Liver (tissue), 3 donors: ENCODE measurements around the gene XDH.

Experiments
- HNF4G ChIP-seq: IDR thresholded peaks from 2 replicates; pipeline ENCODE4 v1.6.1; 2016; ENCODE audit warnings: antibody characterized with exemption
- JUND ChIP-seq, 2 donors: IDR thresholded peaks; 2 replicates each; pipeline ENCODE4 v1.6.1; 2016; ENCODE audit warnings: antibody characterized with exemption in 2 of 2
- MAX ChIP-seq: IDR thresholded peaks from 2 replicates; pipeline ENCODE4 v1.6.1; 2016; ENCODE audit warnings: antibody characterized with exemption
- RAD21 ChIP-seq, 2 donors: IDR thresholded peaks; 2 replicates each; pipeline ENCODE4 v1.6.1; 2016; ENCODE audit warnings: antibody characterized with exemption in 2 of 2, mild to moderate bottlenecking in 2 of 2
- SP1 ChIP-seq: IDR thresholded peaks from 2 replicates; pipeline ENCODE4 v1.6.1; 2018; ENCODE audit warnings: antibody characterized with exemption, mild to moderate bottlenecking
- TAF1 ChIP-seq: conservative IDR thresholded peaks from 2 replicates; pipeline ENCODE4 v1.6.1; 2016; ENCODE audit warnings: antibody characterized with exemption, mild to moderate bottlenecking
- YY1 ChIP-seq: IDR thresholded peaks from 2 replicates; pipeline ENCODE4 v1.6.1; 2016; ENCODE audit warnings: antibody characterized with exemption, mild to moderate bottlenecking
- TF ChIP-seq, protein P1 (sequence below): IDR thresholded peaks from 2 replicates; pipeline ENCODE4 v1.6.1; 2016; ENCODE audit warnings: antibody characterized with exemption, mild to moderate bottlenecking
- TF ChIP-seq, protein P2 (sequence below): fragments of 150-350 bp; IDR thresholded peaks from 2 replicates; pipeline ENCODE4 v1.5.1; 2017; ENCODE audit warnings: improper control_type of control experiment, low read depth, low read length; ENCODE audit not compliant: missing input control
- TF ChIP-seq, protein P3 (sequence below): IDR thresholded peaks from 2 replicates; pipeline ENCODE4 v1.6.1; 2016; ENCODE audit warnings: antibody characterized with exemption
- donor health status: healthy.
- donor health status: healthy.

DNA sequence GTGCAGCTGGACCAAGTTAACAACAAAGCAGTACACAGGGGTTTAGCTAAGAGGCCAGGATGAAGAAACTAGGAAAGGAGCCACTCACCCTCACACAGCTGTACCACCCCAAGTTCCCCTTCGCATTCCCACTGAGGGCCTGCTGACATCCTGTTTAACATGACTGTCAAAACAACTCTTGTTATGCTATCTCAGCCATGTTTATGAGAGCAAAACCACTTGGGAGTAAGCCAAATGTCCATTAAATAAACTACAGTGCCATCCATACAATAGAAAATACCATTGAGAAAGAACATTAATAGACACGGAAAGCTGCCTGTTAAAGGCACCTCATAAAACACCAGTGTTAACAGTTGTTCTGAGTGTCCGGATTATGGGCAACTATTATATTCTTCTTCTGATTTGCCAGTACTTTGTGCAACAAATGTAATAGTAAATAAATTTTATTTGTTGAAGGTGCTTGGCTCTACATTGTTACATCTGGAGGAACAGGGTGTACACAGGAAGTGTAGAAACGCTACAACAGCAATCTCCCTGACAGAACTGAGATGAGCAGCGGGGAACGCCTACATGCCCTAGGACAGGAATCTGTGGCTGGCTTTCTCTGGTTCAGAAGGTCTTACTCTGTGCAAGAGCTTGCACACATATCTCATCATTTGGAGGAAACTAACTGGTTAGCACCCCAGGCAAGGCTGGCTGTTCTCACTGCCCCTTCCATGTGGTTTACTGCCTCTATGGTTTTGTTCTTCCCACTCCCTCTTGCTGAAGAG lies 95.0 kb downstream of the XDH start:
- TF ChIP-seq, protein P1, sequence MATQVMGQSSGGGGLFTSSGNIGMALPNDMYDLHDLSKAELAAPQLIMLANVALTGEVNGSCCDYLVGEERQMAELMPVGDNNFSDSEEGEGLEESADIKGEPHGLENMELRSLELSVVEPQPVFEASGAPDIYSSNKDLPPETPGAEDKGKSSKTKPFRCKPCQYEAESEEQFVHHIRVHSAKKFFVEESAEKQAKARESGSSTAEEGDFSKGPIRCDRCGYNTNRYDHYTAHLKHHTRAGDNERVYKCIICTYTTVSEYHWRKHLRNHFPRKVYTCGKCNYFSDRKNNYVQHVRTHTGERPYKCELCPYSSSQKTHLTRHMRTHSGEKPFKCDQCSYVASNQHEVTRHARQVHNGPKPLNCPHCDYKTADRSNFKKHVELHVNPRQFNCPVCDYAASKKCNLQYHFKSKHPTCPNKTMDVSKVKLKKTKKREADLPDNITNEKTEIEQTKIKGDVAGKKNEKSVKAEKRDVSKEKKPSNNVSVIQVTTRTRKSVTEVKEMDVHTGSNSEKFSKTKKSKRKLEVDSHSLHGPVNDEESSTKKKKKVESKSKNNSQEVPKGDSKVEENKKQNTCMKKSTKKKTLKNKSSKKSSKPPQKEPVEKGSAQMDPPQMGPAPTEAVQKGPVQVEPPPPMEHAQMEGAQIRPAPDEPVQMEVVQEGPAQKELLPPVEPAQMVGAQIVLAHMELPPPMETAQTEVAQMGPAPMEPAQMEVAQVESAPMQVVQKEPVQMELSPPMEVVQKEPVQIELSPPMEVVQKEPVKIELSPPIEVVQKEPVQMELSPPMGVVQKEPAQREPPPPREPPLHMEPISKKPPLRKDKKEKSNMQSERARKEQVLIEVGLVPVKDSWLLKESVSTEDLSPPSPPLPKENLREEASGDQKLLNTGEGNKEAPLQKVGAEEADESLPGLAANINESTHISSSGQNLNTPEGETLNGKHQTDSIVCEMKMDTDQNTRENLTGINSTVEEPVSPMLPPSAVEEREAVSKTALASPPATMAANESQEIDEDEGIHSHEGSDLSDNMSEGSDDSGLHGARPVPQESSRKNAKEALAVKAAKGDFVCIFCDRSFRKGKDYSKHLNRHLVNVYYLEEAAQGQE: no peak
- TF ChIP-seq RAD21 (IDR thresholded peaks at IDR 0.05): no peak
- TF ChIP-seq, protein P2, sequence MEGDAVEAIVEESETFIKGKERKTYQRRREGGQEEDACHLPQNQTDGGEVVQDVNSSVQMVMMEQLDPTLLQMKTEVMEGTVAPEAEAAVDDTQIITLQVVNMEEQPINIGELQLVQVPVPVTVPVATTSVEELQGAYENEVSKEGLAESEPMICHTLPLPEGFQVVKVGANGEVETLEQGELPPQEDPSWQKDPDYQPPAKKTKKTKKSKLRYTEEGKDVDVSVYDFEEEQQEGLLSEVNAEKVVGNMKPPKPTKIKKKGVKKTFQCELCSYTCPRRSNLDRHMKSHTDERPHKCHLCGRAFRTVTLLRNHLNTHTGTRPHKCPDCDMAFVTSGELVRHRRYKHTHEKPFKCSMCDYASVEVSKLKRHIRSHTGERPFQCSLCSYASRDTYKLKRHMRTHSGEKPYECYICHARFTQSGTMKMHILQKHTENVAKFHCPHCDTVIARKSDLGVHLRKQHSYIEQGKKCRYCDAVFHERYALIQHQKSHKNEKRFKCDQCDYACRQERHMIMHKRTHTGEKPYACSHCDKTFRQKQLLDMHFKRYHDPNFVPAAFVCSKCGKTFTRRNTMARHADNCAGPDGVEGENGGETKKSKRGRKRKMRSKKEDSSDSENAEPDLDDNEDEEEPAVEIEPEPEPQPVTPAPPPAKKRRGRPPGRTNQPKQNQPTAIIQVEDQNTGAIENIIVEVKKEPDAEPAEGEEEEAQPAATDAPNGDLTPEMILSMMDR: no peak
- no peak for TF ChIP-seq TAF1
- TF ChIP-seq SP1: no peak
- no peak for TF ChIP-seq MAX
- no peak for TF ChIP-seq JUND (IDR thresholded peaks at IDR 0.05)
- TF ChIP-seq YY1: peak; percentile 34
- no peak for TF ChIP-seq HNF4G
- TF ChIP-seq, protein P3, sequence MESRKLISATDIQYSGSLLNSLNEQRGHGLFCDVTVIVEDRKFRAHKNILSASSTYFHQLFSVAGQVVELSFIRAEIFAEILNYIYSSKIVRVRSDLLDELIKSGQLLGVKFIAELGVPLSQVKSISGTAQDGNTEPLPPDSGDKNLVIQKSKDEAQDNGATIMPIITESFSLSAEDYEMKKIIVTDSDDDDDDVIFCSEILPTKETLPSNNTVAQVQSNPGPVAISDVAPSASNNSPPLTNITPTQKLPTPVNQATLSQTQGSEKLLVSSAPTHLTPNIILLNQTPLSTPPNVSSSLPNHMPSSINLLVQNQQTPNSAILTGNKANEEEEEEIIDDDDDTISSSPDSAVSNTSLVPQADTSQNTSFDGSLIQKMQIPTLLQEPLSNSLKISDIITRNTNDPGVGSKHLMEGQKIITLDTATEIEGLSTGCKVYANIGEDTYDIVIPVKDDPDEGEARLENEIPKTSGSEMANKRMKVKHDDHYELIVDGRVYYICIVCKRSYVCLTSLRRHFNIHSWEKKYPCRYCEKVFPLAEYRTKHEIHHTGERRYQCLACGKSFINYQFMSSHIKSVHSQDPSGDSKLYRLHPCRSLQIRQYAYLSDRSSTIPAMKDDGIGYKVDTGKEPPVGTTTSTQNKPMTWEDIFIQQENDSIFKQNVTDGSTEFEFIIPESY: no peak
